HG02943 (cell line): ENCODE results near the gene DIPK1A.

Experiments
- ATAC-seq: cut with Tn5 transposase; IDR thresholded peaks from one replicate; pipeline ENCODE4 v1.9.1; 2021; ENCODE audit warnings: mild to moderate bottlenecking, low read depth, moderate library complexity; ENCODE audit not compliant: unreplicated experiment

Gene DIPK1A

DNA sequence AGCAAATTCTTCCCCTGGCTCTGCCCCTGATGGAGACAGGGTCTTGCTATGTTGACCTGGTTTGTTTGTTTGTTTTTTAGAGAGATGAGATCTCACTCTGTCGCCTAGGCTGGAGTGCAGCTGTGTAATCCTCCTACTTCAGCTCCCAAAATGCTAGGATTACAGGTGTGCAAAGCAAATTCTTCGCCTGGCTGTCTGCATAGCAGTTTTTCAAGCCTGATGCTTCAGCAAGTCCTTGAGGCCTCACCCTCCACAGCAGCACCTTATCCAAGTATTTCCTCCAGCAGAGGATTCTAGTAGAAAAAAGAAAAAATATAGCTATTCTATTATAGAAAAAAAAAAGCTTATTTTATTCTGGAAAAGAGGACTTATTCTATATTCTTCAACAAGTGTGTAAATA, 144.5 kb downstream of the DIPK1A start:
- no peak for ATAC-seq

DNA sequence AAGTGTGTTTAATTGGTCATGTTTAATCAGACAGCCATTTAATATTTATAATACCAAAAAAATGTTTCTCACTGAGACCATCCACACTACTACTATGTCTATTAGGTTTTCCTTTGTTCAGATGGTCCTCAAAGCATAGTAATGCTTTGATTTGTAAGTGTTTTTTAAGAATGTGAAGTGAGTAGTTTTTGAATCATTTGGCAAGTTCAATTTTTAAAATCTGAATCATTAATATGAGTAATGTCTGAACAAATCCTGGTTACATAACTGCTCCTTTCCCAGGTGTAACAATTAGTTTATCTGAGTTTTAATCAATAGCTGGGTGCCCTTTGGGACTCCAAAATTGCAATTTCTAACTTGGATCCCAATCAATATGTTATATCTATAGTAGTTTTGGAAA, 152.9 kb downstream of the DIPK1A start:
- ATAC-seq, result no peak

DNA sequence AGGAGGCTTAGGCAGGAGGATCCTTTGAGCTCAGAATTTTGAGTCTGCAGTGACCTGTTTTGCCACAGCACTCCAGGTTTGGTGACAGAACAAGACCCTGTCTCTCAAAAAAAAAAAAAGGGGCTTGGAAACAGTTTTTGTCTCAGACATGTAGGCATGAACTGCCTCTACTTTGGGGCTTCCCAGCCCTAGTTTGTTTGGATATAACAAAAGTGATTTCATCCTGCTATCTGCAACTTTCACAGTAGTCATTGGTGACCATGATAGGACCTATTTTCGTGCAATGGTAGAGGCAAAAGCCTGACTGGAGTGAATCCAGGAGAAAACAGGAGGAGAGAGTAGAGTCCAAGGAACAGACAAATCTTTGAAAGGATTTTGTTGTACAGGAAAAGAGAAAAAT, 156.0 kb downstream of the DIPK1A start:
- no peak for ATAC-seq

DNA sequence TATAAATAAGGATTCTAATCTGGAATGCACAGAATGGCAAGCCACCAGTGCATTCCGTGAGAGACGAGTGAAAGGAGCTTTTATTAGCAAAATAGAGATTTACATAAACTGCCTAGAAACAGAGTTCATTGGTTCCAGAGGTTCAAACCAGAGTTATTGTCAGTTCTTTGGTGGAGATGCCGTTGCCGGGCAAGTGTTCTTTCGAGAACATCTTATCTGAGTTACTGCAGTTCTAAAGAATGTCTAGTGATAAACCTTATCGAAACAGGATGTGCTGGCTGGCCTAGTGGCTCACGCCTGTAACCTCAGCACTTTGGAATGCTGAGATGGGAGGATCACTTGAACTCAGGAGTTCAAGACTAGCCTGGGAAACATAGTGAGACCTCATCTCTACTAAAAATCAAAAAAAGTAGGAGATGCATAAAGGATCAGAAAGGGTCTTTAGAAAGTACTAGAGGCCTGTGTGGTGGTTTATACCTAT, 156.5 kb downstream of the DIPK1A start:
- no peak for ATAC-seq

DNA sequence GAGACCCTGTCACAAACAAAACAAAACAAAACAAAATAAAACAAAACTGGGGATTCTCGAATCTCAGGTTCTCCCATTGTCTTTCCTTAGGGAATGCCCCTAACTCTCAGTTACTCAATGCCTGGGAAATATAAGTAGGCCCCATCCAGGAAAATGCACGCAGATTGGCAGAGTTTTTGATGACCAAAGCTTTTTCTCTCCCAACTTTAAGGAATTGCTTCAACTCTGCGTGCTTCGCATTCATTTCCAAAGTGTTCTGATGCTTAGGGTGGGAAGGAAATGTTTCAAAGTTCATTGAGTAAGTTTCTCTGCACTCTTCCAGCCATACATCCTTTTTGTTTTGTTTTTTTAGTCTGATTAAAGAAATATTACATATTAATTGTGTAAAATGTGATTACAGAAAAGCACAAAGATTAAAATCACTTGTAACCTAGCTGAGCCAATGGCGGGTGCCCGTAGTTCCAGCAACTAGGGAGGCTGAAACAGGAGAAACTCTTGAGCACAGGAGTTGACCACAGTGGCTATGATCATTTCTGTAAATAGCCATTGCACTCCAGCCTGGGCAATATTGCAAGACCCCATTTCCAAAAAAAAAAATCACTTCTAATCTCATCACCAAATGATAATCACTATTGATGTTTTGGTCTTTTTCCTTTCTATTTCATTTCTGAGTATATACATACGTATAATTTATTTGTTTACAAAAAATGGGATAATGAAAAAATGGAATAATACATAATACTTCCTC, 157.9 kb downstream of the DIPK1A start:
- no peak for ATAC-seq

GRCh38 chr1:92797961-92798360, 163.3 kb downstream of the DIPK1A start:
- ATAC-seq, result no peak

- no peak for ATAC-seq
Measured at GRCh38 chr1:92797297-92797696, 164.0 kb downstream of the DIPK1A start.

- no peak for ATAC-seq
Measured at GRCh38 chr1:92795166-92795565, 166.1 kb downstream of the DIPK1A start.

- ATAC-seq, result no peak
Measured at GRCh38 chr1:92792340-92792782, 168.9 kb downstream of the DIPK1A start.
